ENCODE results near the gene PDE4A.

Gene PDE4A

GRCh38 chr19:10468133-10468532, 47.8 kb downstream of the PDE4A start:
- Histone ChIP-seq H3K27me3 (ENCODE audit: insufficient read depth, low read length) (no peaks in the 10 kb centered on the region), H3K4me1 (ENCODE audit: insufficient read depth, low read length) (no peaks in the 10 kb centered on the region), H3K4me3 (ENCODE audit: low read length) (no peak overlapping the region), H3K36me3 (ENCODE audit: insufficient read depth, low read length) (no peaks in the 10 kb centered on the region), H3K9me3 (ENCODE audit: low read length) (no peaks in the 10 kb centered on the region), H2AFZ (ENCODE audit: low read depth, low read length) (no peak overlapping the region)

DNA sequence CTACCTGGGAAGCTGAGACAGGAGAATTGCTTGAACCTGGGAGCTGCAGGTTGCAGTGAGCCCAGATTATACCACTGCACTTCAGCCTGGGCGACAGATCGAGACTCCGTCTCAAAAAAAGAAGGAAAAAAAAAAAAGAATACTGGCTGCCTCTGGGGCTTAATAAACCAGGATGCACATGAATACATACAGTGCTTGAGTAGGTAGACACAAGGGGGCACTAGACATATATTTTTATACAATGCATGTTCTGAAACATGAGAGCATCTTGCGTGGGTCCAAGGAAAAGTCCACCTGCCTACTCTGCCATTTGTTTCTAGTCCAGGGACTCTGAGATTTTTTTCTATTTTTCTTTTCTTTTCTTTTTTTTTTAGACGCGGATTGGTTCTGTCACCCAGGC, 51.6 kb downstream of the PDE4A start:
- H3K4me1 ChIP-seq (ENCODE audit: insufficient read depth, low read length), result no peaks in the 10 kb centered on the region
- no peak overlapping the region for H2AFZ ChIP-seq (ENCODE audit: low read depth, low read length)
- no peaks in the 10 kb centered on the region for H3K36me3 ChIP-seq (ENCODE audit: insufficient read depth, low read length)
- H3K27me3 ChIP-seq (ENCODE audit: insufficient read depth, low read length), result no peaks in the 10 kb centered on the region
- H3K9me3 ChIP-seq (ENCODE audit: low read length), result no peaks in the 10 kb centered on the region
- no peak overlapping the region for H3K4me3 ChIP-seq (ENCODE audit: low read length)

DNA sequence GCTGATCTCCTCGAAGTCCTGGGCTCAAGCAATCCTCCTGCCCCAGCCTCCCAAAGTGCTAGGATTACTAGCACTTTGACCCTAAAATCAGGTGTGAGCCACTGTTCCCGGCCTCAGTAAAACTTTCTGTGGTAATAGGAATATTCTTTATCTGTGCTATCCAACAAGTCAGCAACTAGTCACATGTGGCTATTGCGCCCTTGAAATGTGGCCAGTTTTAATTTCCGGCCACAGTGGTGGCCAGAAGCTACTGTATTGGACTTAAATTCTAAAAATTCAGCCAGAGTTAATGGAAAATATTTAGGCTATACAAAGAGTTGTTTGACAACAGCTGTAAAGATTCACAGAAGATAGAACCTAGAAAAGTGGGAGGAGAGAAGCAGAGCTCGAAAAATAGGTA, 52.9 kb downstream of the PDE4A start:
- no peaks in the 10 kb centered on the region for H3K9me3 ChIP-seq (ENCODE audit: low read length)
- H3K4me1 ChIP-seq (ENCODE audit: insufficient read depth, low read length), result no peaks in the 10 kb centered on the region

GRCh38 chr19:10474962-10475451, 54.7 kb downstream of the PDE4A start:
- no peaks in the 10 kb centered on the region for H3K27me3 ChIP-seq (ENCODE audit: insufficient read depth, low read length)
- H3K4me1 ChIP-seq (ENCODE audit: insufficient read depth, low read length), result no peaks in the 10 kb centered on the region
- H3K9me3 ChIP-seq (ENCODE audit: low read length), result no peaks in the 10 kb centered on the region
- H3K36me3 ChIP-seq (ENCODE audit: insufficient read depth, low read length), result no peaks in the 10 kb centered on the region
- H2AFZ ChIP-seq (ENCODE audit: low read depth, low read length), result no peak overlapping the region
- no peak overlapping the region for H3K4me3 ChIP-seq (ENCODE audit: low read length)

More for the DNA sequence above, 52.9 kb downstream of the PDE4A start:
- no peaks in the 10 kb centered on the region for H3K36me3 ChIP-seq (ENCODE audit: insufficient read depth, low read length)
- H3K27me3 ChIP-seq (ENCODE audit: insufficient read depth, low read length), result no peaks in the 10 kb centered on the region
- no peak overlapping the region for H2AFZ ChIP-seq (ENCODE audit: low read depth, low read length)
- no peak overlapping the region for H3K4me3 ChIP-seq (ENCODE audit: low read length)

DNA sequence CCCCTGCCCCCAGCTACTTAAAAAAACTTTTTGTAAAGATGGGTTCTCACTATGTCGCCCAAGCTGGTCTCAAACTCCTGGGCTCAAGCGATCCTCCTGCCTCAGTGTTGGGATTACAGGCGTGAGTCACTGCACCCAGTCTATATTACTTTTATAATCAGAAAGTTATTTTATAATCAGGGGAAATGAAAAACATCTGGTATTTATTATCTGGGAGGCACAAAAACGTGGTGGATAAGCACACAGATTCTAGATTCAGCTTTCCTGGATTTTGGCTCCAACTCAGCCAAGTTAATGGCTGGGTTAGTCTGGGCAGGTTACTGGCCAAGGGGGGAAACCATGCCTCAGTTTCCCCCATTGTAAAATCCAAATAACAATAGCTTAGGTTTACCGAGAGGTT, 58.1 kb downstream of the PDE4A start:
- no peak overlapping the region for H3K4me3 ChIP-seq (ENCODE audit: low read length)
- no peaks in the 10 kb centered on the region for H3K4me1 ChIP-seq (ENCODE audit: insufficient read depth, low read length)
- H3K36me3 ChIP-seq (ENCODE audit: insufficient read depth, low read length), result no peaks in the 10 kb centered on the region
- H3K9me3 ChIP-seq (ENCODE audit: low read length), result no peaks in the 10 kb centered on the region
- no peak overlapping the region for H2AFZ ChIP-seq (ENCODE audit: low read depth, low read length)
- H3K27me3 ChIP-seq (ENCODE audit: insufficient read depth, low read length), result no peaks in the 10 kb centered on the region

DNA sequence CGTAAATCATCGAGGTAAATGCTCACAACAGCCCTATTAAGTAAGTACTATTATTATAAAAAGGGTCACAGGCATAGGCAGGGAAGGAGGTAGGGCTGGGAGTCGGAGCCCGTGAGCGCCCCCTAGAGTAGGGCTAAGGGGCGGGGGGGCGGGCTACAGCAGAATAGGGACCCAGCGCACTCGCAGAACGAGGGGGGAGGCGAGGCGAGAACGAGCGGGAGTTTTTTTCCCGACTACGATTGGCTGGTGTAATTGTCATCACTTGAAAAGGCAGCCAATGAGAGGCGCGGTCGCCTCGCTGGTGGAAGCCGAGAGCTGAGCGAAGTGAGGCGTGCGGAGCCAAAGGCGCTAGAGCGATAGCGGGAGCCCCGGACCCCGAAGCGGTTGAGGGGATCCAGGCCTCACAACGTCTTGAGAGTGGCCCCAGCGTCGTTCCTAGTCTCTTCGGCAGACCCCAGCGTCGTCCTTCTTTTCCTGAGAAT, 58.6 kb downstream of the PDE4A start:
- H3K27me3 ChIP-seq (ENCODE audit: insufficient read depth, low read length), result no peaks in the 10 kb centered on the region
- no peak overlapping the region for H3K4me3 ChIP-seq (ENCODE audit: low read length)
- H3K36me3 ChIP-seq (ENCODE audit: insufficient read depth, low read length), result peaks cover under 1% of the 10 kb centered on the region
- H3K9me3 ChIP-seq (ENCODE audit: low read length), result no peaks in the 10 kb centered on the region
- H2AFZ ChIP-seq (ENCODE audit: low read depth, low read length), result no peak overlapping the region
- H3K4me1 ChIP-seq (ENCODE audit: insufficient read depth, low read length), result no peaks in the 10 kb centered on the region

- no peaks in the 10 kb centered on the region for H3K27me3 ChIP-seq (ENCODE audit: insufficient read depth, low read length)
- peaks cover 44% of the 10 kb centered on the region for H3K36me3 ChIP-seq (ENCODE audit: insufficient read depth, low read length)
- no peaks in the 10 kb centered on the region for H3K9me3 ChIP-seq (ENCODE audit: low read length)
- no peaks in the 10 kb centered on the region for H3K4me1 ChIP-seq (ENCODE audit: insufficient read depth, low read length)
- no peak overlapping the region for H3K4me3 ChIP-seq (ENCODE audit: low read length)
- H2AFZ ChIP-seq (ENCODE audit: low read depth, low read length), result no peak overlapping the region
Observed at GRCh38 chr19:10486551-10486950, 66.2 kb downstream of the PDE4A start.

DNA sequence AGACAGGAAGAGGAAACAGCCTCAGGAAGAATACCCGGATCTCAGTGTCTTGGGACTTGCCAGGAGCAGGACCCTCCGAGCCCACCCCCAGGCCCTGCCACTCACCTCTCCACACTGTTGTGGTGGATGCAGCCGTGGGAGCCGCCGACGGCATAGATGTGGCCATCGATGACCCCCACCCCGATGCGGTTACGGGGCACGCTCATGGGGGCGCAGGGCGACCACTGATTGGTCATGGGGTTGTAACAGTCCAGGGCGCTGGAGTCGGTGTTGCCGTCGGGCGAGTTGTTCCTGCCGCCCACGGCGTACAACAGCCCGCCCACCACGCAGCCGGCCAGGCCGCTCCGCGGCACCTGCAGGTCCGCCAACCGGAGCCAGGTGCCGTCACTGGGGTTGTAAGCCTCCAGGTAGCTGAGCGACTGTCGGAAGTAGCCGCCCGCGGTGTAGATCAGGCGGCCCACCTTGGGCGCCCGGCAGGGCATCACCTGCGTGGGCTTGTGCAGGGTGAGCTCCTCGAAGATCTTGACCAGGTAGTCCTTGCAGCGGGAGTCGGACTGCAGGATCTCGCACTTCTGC, 71.2 kb downstream of the PDE4A start:
- no peaks in the 10 kb centered on the region for H3K4me1 ChIP-seq (ENCODE audit: insufficient read depth, low read length)
- peaks cover 56% of the 10 kb centered on the region for H3K36me3 ChIP-seq (ENCODE audit: insufficient read depth, low read length)
- no peaks in the 10 kb centered on the region for H3K27me3 ChIP-seq (ENCODE audit: insufficient read depth, low read length)
- no peak overlapping the region for H3K4me3 ChIP-seq (ENCODE audit: low read length)
- no peak overlapping the region for H2AFZ ChIP-seq (ENCODE audit: low read depth, low read length)
- H3K9me3 ChIP-seq (ENCODE audit: low read length), result peaks cover 2% of the 10 kb centered on the region

DNA sequence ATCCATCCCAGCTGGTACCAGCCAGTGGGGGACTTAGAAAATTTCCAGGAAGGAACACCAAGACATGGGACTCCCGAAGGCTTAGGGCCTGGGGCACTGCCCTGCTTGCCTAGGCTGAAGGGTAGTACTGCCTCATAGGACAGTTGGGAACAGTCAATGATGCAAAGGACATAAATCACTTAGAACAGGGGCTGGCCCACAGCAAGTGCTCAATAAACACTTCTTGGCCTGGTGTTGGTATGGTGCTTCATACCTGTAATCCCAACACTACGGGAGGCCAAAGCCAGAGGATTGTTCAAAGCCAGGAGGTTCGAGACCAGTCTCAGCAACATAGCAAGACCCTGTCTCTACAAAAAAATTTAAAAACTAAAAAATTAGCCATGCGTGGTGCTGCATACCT, 77.0 kb downstream of the PDE4A start:
- Histone ChIP-seq H3K27me3 (ENCODE audit: insufficient read depth, low read length) (no peaks in the 10 kb centered on the region), H3K9me3 (ENCODE audit: low read length) (peaks cover 2% of the 10 kb centered on the region), H3K4me3 (ENCODE audit: low read length) (no peak overlapping the region), H3K4me1 (ENCODE audit: insufficient read depth, low read length) (peaks cover 7% of the 10 kb centered on the region), H3K36me3 (ENCODE audit: insufficient read depth, low read length) (peaks cover 43% of the 10 kb centered on the region), H2AFZ (ENCODE audit: low read depth, low read length) (no peak overlapping the region)

- Histone ChIP-seq H3K9me3 (ENCODE audit: low read length) (no peaks in the 10 kb centered on the region), H3K4me1 (ENCODE audit: insufficient read depth, low read length) (peaks cover 7% of the 10 kb centered on the region), H3K4me3 (ENCODE audit: low read length) (no peak overlapping the region), H3K36me3 (ENCODE audit: insufficient read depth, low read length) (peaks cover 37% of the 10 kb centered on the region), H2AFZ (ENCODE audit: low read depth, low read length) (no peak overlapping the region), H3K27me3 (ENCODE audit: insufficient read depth, low read length) (no peaks in the 10 kb centered on the region)
Observed at GRCh38 chr19:10499550-10500246, 79.4 kb downstream of the PDE4A start.

- H3K27me3 ChIP-seq (ENCODE audit: insufficient read depth, low read length), result no peaks in the 10 kb centered on the region
Observed at GRCh38 chr19:10500247-10500592, 79.9 kb downstream of the PDE4A start.

DNA sequence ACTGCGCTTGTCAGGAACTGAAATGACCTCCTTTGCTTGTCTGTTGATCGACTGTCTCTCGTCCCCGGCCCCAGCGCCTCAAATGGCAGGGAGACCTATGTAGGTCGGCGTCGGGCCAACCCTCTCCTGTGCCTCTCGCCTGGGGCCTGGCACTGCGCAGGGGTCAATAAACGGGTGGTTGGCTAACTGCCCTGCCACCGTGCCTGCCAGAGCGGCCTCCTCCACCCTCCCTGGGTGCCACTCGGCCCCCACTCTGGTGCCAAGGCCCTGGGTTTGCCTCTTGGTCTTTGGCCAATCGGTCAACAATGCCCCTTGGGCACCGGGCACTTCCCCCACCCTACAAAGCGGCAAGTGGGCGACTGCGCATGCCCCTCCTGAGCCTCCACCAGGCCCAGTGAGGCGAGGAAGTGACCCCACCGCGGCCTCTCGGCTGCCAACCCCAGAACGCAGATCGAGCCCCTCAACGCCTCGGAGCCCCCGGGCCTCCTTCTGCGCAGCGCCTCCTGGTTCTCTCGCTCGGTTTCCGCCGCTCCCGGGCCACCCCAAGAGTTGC, 81.7 kb downstream of the PDE4A start:
- Histone ChIP-seq H3K36me3 (ENCODE audit: insufficient read depth, low read length) (peaks cover 23% of the 10 kb centered on the region), H3K9me3 (ENCODE audit: low read length) (no peaks in the 10 kb centered on the region), H3K4me3 (ENCODE audit: low read length) (peak overlapping the region; percentile 90)

More at GRCh38 chr19:10500247-10500592, 79.9 kb downstream of the PDE4A start:
- Histone ChIP-seq H3K4me1 (ENCODE audit: insufficient read depth, low read length) (peaks cover 7% of the 10 kb centered on the region), H3K9me3 (ENCODE audit: low read length) (no peaks in the 10 kb centered on the region), H3K36me3 (ENCODE audit: insufficient read depth, low read length) (peaks cover 34% of the 10 kb centered on the region), H2AFZ (ENCODE audit: low read depth, low read length) (no peak overlapping the region), H3K4me3 (ENCODE audit: low read length) (no peak overlapping the region)

GRCh38 chr19:10502524-10503001, 82.2 kb downstream of the PDE4A start:
- H3K4me1 ChIP-seq (ENCODE audit: insufficient read depth, low read length), result peaks cover 7% of the 10 kb centered on the region
- peak overlapping the region; percentile 90 for H3K4me3 ChIP-seq (ENCODE audit: low read length)
- H3K27me3 ChIP-seq (ENCODE audit: insufficient read depth, low read length), result no peaks in the 10 kb centered on the region
- H3K36me3 ChIP-seq (ENCODE audit: insufficient read depth, low read length), result peaks cover 17% of the 10 kb centered on the region
- peak overlapping the region; percentile 91 for H2AFZ ChIP-seq (ENCODE audit: low read depth, low read length)
- no peaks in the 10 kb centered on the region for H3K9me3 ChIP-seq (ENCODE audit: low read length)

More for the DNA sequence above, 81.7 kb downstream of the PDE4A start:
- peak overlapping the region; percentile 91 for H2AFZ ChIP-seq (ENCODE audit: low read depth, low read length)
- no peaks in the 10 kb centered on the region for H3K27me3 ChIP-seq (ENCODE audit: insufficient read depth, low read length)
- H3K4me1 ChIP-seq (ENCODE audit: insufficient read depth, low read length), result peaks cover 7% of the 10 kb centered on the region
